ENCODE results near the gene TMEM164. TPM values are rescaled to one million over a fixed set of nuclear protein-coding genes. Genes with fewer than 3 reads are reported as not detected.

The TMEM164 gene
- total RNA-seq, 4 donors from 2014 or later: 7.1 to 20.3 (median 13.3) TPM

GRCh38 chrX:110012818-110013485 is 10.0 kb downstream of the TMEM164 start:
- WGBS, 2 donors: 61 to 84% methylated on average over 3 of the region's 3 CpGs
- Histone ChIP-seq H3K9me3 (no peaks in the 10 kb centered on the region), H3K27ac (no peak overlapping the region), H3K4me1 (peaks cover 0 to 17% (median 2%) of the 10 kb centered on the region in 4 donors), H3K36me3 (no peaks in the 10 kb centered on the region), H3K4me3 (no peak overlapping the region), H3K27me3 (peaks cover 0 to 9% of the 10 kb centered on the region in 2 donors)
- TF ChIP-seq, protein P1, sequence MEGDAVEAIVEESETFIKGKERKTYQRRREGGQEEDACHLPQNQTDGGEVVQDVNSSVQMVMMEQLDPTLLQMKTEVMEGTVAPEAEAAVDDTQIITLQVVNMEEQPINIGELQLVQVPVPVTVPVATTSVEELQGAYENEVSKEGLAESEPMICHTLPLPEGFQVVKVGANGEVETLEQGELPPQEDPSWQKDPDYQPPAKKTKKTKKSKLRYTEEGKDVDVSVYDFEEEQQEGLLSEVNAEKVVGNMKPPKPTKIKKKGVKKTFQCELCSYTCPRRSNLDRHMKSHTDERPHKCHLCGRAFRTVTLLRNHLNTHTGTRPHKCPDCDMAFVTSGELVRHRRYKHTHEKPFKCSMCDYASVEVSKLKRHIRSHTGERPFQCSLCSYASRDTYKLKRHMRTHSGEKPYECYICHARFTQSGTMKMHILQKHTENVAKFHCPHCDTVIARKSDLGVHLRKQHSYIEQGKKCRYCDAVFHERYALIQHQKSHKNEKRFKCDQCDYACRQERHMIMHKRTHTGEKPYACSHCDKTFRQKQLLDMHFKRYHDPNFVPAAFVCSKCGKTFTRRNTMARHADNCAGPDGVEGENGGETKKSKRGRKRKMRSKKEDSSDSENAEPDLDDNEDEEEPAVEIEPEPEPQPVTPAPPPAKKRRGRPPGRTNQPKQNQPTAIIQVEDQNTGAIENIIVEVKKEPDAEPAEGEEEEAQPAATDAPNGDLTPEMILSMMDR (IDR thresholded peaks at IDR 0.05): no peak
- TF ChIP-seq EP300 (IDR thresholded peaks at IDR 0.05): no peak
- no peak for TF ChIP-seq POLR2A (IDR thresholded peaks at IDR 0.05)
- DNase-seq (ENCODE audit: low spot score in 2 of 2): no peak

DNA sequence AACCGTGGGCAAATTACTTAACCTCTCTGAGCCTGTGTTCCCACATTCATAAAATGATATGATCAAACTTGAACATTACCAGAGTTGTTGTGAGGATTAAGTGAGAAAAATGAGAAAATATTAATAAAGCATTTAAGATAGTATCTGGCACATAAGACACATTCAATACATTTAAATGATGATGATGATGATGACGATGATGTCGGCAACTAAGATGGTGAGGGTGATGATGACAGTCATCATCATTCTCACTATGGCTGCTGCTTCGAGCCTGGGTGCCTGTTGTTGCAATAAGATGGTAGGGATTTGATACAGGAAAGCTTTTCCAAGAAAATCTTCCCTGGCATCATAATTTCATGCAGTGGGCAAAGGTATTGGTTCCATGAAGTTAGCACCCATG is 11.1 kb downstream of the TMEM164 start:
- Histone ChIP-seq H3K9me3 (no peaks in the 10 kb centered on the region), H3K4me1 (peaks cover 0 to 17% (median 2%) of the 10 kb centered on the region in 4 donors), H3K4me3 (no peak overlapping the region), H3K36me3 (no peaks in the 10 kb centered on the region), H3K27me3 (peaks cover 0 to 13% of the 10 kb centered on the region in 2 donors), H3K27ac (no peak overlapping the region)
- TF ChIP-seq, protein P1 (IDR thresholded peaks at IDR 0.05): no peak
- TF ChIP-seq POLR2A (IDR thresholded peaks at IDR 0.05): no peak
- no peak for TF ChIP-seq EP300 (IDR thresholded peaks at IDR 0.05)
- WGBS, 2 donors: 88 to 94% methylated on average over 3 to 4 of the region's 4 CpGs
- no peak for DNase-seq (ENCODE audit: low spot score in 2 of 2)

DNA sequence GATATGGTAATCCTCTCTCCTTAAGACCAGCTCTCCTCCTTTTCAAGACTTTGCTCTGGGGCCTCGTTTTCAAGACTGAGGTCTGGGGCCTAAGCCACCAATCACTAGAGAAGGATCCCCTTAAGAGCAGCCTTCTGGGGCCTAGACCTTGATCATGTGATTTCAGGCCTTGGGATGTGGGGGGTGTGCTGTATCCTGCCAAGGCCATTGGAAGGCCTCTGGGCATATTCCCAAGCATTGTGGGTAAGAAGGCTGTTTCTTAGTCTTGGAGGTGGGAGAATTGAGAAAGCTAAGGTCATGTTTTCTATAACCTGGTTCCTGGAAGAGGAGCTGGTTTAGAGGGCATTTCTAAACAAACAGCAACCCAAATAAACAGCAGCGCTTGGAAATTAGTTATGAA is 12.1 kb downstream of the TMEM164 start:
- no peak for TF ChIP-seq POLR2A (IDR thresholded peaks at IDR 0.05)
- TF ChIP-seq EP300 (IDR thresholded peaks at IDR 0.05): no peak
- TF ChIP-seq, protein P1 (IDR thresholded peaks at IDR 0.05): no peak
- H3K36me3 ChIP-seq: no peaks in the 10 kb centered on the region
- H3K27ac ChIP-seq: peak overlapping the region in 2 of 4 donors; percentile 47 to 49
- no peaks in the 10 kb centered on the region for H3K9me3 ChIP-seq
- no peak overlapping the region for H3K4me3 ChIP-seq
- peaks cover 0 to 17% (median 2%) of the 10 kb centered on the region in 4 donors for H3K4me1 ChIP-seq
- 31 to 35% methylated on average over 2 of the region's 2 CpGs for WGBS, 2 donors
- H3K27me3 ChIP-seq: peaks cover 0 to 13% of the 10 kb centered on the region in 2 donors
- no peak for DNase-seq (ENCODE audit: low spot score in 2 of 2)

DNA sequence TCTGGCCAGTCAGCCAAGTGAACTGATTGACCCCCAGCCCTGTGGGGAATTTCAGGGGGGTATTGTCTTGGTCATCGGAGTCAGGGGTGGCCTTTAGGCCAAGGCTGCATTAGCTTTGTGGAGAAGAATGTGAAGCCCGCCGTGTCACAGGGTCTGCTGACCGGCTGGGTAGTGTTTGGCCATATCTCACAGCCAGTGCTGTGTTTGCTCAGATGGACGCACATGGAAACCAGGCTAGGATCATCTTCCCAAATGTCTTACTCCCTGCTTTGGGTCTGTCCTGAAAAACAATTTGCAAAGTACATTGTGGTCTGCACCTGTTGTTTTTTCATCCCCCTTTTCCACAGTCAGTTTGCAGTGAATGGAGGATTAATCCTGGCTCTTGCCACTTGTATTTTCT is 13.0 kb downstream of the TMEM164 start:
- Histone ChIP-seq H3K36me3 (no peaks in the 10 kb centered on the region), H3K27me3 (peaks cover 0 to 13% of the 10 kb centered on the region in 2 donors), H3K9me3 (no peaks in the 10 kb centered on the region), H3K27ac (peak overlapping the region in 2 of 4 donors; percentile 47 to 56), H3K4me3 (no peak overlapping the region), H3K4me1 (peaks cover 0 to 21% (median 2%) of the 10 kb centered on the region in 4 donors)
- DNase-seq (ENCODE audit: low spot score in 2 of 2): no peak
- WGBS, 2 donors: 43 to 72% methylated on average over 5 of the region's 5 CpGs
- TF ChIP-seq, protein P1 (IDR thresholded peaks at IDR 0.05): no peak
- no peak for TF ChIP-seq POLR2A (IDR thresholded peaks at IDR 0.05)
- TF ChIP-seq EP300 (IDR thresholded peaks at IDR 0.05): no peak

DNA sequence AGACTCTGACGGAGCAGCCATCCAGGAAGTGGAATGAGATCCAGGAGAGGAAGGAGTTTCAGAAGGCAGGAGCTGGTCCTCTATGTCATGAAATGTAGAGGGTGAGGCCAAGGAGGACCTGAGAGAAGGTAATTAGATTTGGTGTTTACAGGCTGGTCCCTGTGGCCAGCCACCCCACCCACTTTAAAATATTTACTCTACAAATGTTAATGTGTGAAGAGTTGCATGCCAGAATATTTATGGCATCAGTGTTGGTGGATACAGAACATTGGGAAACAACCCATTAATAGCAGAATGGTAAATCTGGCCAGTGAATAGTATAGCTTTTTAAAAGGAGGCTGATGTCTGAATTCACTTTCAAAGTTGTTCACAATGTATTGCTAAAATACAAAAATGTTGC is 17.6 kb downstream of the TMEM164 start:
- DNase-seq (ENCODE audit: low spot score in 2 of 2): no peak
- WGBS, 2 donors: 63 to 90% methylated on average over 1 of the region's 1 CpG
- H3K27me3 ChIP-seq: peaks cover 0 to 15% of the 10 kb centered on the region in 2 donors
- peak overlapping the region in 1 of 4 donors; percentile 21 for H3K27ac ChIP-seq
- no peak overlapping the region for H3K4me3 ChIP-seq
- H3K36me3 ChIP-seq: no peaks in the 10 kb centered on the region
- H3K9me3 ChIP-seq: no peaks in the 10 kb centered on the region
- H3K4me1 ChIP-seq: peaks cover 0 to 18% (median 2%) of the 10 kb centered on the region in 4 donors
- TF ChIP-seq POLR2A (IDR thresholded peaks at IDR 0.05) (no peak), EP300 (IDR thresholded peaks at IDR 0.05) (no peak)
- TF ChIP-seq, protein P1 (IDR thresholded peaks at IDR 0.05): no peak
